Measurements from ENCODE around the gene COPS9.

COPS9 gene

GRCh38 chr2:240132651-240132980 is 3.5 kb downstream of the COPS9 start:
- no peak for DNase-seq

GRCh38 chr2:240131941-240132650 is 4.0 kb downstream of the COPS9 start:
- no peak for DNase-seq

GRCh38 chr2:240131296-240131695 is 4.8 kb downstream of the COPS9 start:
- no peak for DNase-seq

GRCh38 chr2:240130393-240131195 is 5.5 kb downstream of the COPS9 start:
- DNase-seq = no peak

GRCh38 chr2:240129731-240130392 is 6.2 kb downstream of the COPS9 start:
- no peak for DNase-seq

GRCh38 chr2:240129311-240129710 is 6.8 kb downstream of the COPS9 start:
- no peak for DNase-seq

- no peak for DNase-seq
These were observed 7.4 kb downstream of the COPS9 start for GRCh38 chr2:240128608-240129145.

GRCh38 chr2:240127911-240128607 is 8.0 kb downstream of the COPS9 start:
- DNase-seq = no peak

- DNase-seq = no peak
These were observed 8.8 kb downstream of the COPS9 start for GRCh38 chr2:240127191-240127750.

- DNase-seq = no peak
These were observed 9.4 kb downstream of the COPS9 start for GRCh38 chr2:240126731-240127130.

GRCh38 chr2:240125742-240126141 is 10.4 kb downstream of the COPS9 start:
- no peak for DNase-seq

GRCh38 chr2:240124651-240125030 is 11.5 kb downstream of the COPS9 start:
- DNase-seq = no peak

- DNase-seq = no peak
These were observed 12.1 kb downstream of the COPS9 start for GRCh38 chr2:240123821-240124650.

- DNase-seq = no peak
These were observed 14.4 kb downstream of the COPS9 start for GRCh38 chr2:240121675-240122074.

- DNase-seq = no peak
These were observed 14.9 kb downstream of the COPS9 start for GRCh38 chr2:240121190-240121589.

- no peak for DNase-seq
These were observed 21.9 kb downstream of the COPS9 start for GRCh38 chr2:240114233-240114632.

GRCh38 chr2:240112914-240113690 is 23.0 kb downstream of the COPS9 start:
- no peak for DNase-seq

- no peak for DNase-seq
These were observed 24.9 kb downstream of the COPS9 start for GRCh38 chr2:240111253-240111652.

GRCh38 chr2:240109386-240109785 is 26.7 kb downstream of the COPS9 start:
- no peak for DNase-seq

- DNase-seq = no peak
These were observed 28.7 kb downstream of the COPS9 start for GRCh38 chr2:240107477-240107796.

Measured in SIG-M5 (cell line).